H9 (cell line): Measurements from ENCODE around the gene TMEM117. TPM values are rescaled to one million over a fixed set of nuclear protein-coding genes. Genes with fewer than 3 reads are reported as not detected.

Source experiments
- DNase-seq: peaks from one replicate; pipeline ENCODE4 v3.0.0-alpha.2; 2017
- H2AFZ ChIP-seq: one replicate; pipeline ENCODE4 v1.6.1; 2013; ENCODE audit warnings: mild to moderate bottlenecking, low read length, control low read depth, moderate library complexity
- H2AK5ac ChIP-seq: 2 replicates; pipeline ENCODE4 v1.6.1; 2013; ENCODE audit warnings: low read length, control low read depth, mixed read lengths; ENCODE audit not compliant: insufficient read length
- H2BK120ac ChIP-seq: one replicate; pipeline ENCODE4 v1.6.1; 2013; ENCODE audit warnings: low read depth, mild to moderate bottlenecking, low read length, control low read depth, inconsistent platforms; ENCODE audit not compliant: poor library complexity, severe bottlenecking
- H2BK12ac ChIP-seq: 2 replicates; pipeline ENCODE4 v1.6.1; 2013; ENCODE audit warnings: low read length, control low read depth, mixed read lengths, low read depth; ENCODE audit not compliant: insufficient read length
- H2BK15ac ChIP-seq: 2 replicates; pipeline ENCODE4 v1.6.1; 2013; ENCODE audit warnings: low read depth, low read length, control low read depth
- H2BK20ac ChIP-seq: one replicate; pipeline ENCODE4 v1.6.1; 2013; ENCODE audit warnings: low read depth, mild to moderate bottlenecking, low read length, control low read depth, inconsistent platforms; ENCODE audit not compliant: poor library complexity, severe bottlenecking
- H2BK5ac ChIP-seq: 2 replicates; pipeline ENCODE4 v1.6.1; 2013; ENCODE audit warnings: low read length, control low read depth, mixed read lengths; ENCODE audit not compliant: insufficient read length
- H3K14ac ChIP-seq: 2 replicates; pipeline ENCODE4 v1.6.1; 2013; ENCODE audit warnings: low read length, control low read depth; ENCODE audit not compliant: insufficient read depth
- H3K18ac ChIP-seq: 2 replicates; pipeline ENCODE4 v1.6.1; 2013; ENCODE audit warnings: low read depth, mild to moderate bottlenecking, mixed read lengths, low read length, control low read depth; ENCODE audit not compliant: insufficient read length
- H3K23ac ChIP-seq: 2 replicates; pipeline ENCODE4 v1.6.1; 2013; ENCODE audit warnings: low read length, control low read depth, mixed read lengths, low read depth; ENCODE audit not compliant: insufficient read length
- H3K23me2 ChIP-seq: 2 replicates; pipeline ENCODE4 v1.6.1; 2013; ENCODE audit warnings: low read depth, mild to moderate bottlenecking, mixed read lengths, low read length, control low read depth; ENCODE audit not compliant: insufficient read length, poor library complexity, severe bottlenecking
- H3K27ac ChIP-seq: 2 replicates; pipeline ENCODE4 v1.5.1; 2013; ENCODE audit warnings: low read length, control low read depth, mixed read lengths, low read depth; ENCODE audit not compliant: insufficient read length
- H3K27me3 ChIP-seq: 2 replicates; pipeline ENCODE4 v1.6.1; 2013; ENCODE audit warnings: low read length, control low read depth, inconsistent platforms; ENCODE audit not compliant: insufficient read depth
- H3K4ac ChIP-seq: 2 replicates; pipeline ENCODE4 v1.6.1; 2013; ENCODE audit warnings: low read depth, mild to moderate bottlenecking, control low read depth, inconsistent platforms, low read length, moderate library complexity
- H3K4me1 ChIP-seq: 2 replicates; pipeline ENCODE4 v1.6.1; 2013; ENCODE audit warnings: low read length, control low read depth, inconsistent platforms; ENCODE audit not compliant: insufficient read depth
- H3K4me2 ChIP-seq: 2 replicates; pipeline ENCODE4 v1.6.1; 2013; ENCODE audit warnings: low read length, control low read depth, mixed read lengths; ENCODE audit not compliant: insufficient read length, insufficient read depth
- H3K56ac ChIP-seq: 2 replicates; pipeline ENCODE4 v1.6.1; 2013; ENCODE audit warnings: low read depth, mild to moderate bottlenecking, mixed read lengths, low read length, control low read depth; ENCODE audit not compliant: insufficient read length
- H3K79me1 ChIP-seq: 2 replicates; pipeline ENCODE4 v1.6.1; 2013; ENCODE audit warnings: low read depth, mild to moderate bottlenecking, moderate library complexity, low read length, control low read depth, inconsistent platforms; ENCODE audit not compliant: insufficient read depth, poor library complexity, severe bottlenecking
- H3K79me2 ChIP-seq: 2 replicates; pipeline ENCODE4 v1.6.1; 2013; ENCODE audit warnings: low read length, control low read depth, inconsistent platforms; ENCODE audit not compliant: insufficient read depth
- H3K9ac ChIP-seq: 2 replicates; pipeline ENCODE4 v1.6.1; 2013; ENCODE audit warnings: low read length, control low read depth, mixed read lengths; ENCODE audit not compliant: insufficient read length; ENCODE audit errors: extremely low read depth
- H3K9me3 ChIP-seq: one replicate; pipeline ENCODE4 v1.6.1; 2013; ENCODE audit warnings: low read depth, low read length, inconsistent platforms; ENCODE audit not compliant: control insufficient read depth
- H3T11ph ChIP-seq: one replicate; pipeline ENCODE4 v1.6.1; 2013; ENCODE audit warnings: mild to moderate bottlenecking, low read length, control low read depth, inconsistent platforms
- H4K20me1 ChIP-seq: one replicate; pipeline ENCODE4 v1.6.1; 2013; ENCODE audit not compliant: control insufficient read depth, insufficient read length, insufficient read depth
- H4K5ac ChIP-seq: 2 replicates; pipeline ENCODE4 v1.6.1; 2013; ENCODE audit warnings: low read depth, mild to moderate bottlenecking, mixed read lengths, low read length, control low read depth; ENCODE audit not compliant: insufficient read length
- H4K8ac ChIP-seq: replicated peaks from 2 replicates; pipeline ENCODE4 v1.6.1; 2013; ENCODE audit warnings: low read length, control low read depth, mixed read lengths, low read depth; ENCODE audit not compliant: insufficient read length
- H4K91ac ChIP-seq: 2 replicates; pipeline ENCODE4 v1.6.1; 2013; ENCODE audit warnings: low read depth, mild to moderate bottlenecking, moderate library complexity, mixed read lengths, low read length, control low read depth; ENCODE audit not compliant: insufficient read length
- H3K27ac Mint-ChIP-seq, 3 experiments: 2 replicates in 2 of 3; 3 replicates in 1 of 3; pipeline ENCODE4 v1.8.0; 2020 to 2021; ENCODE audit warnings: mixed read lengths in 3 of 3, mild to moderate bottlenecking in 1 of 3, moderate library complexity in 1 of 3
- H3K27me3 Mint-ChIP-seq: 2 replicates; pipeline ENCODE4 v1.8.0; 2021; ENCODE audit warnings: low read depth, mild to moderate bottlenecking, moderate library complexity, mixed read lengths
- H3K36me3 Mint-ChIP-seq, 3 experiments: 2 replicates in 2 of 3; 3 replicates in 1 of 3; pipeline ENCODE4 v1.8.0; 2020 to 2021; ENCODE audit warnings: low read depth in 3 of 3, mixed read lengths in 3 of 3; ENCODE audit not compliant: insufficient read depth in 1 of 3
- H3K4me1 Mint-ChIP-seq, 2 experiments: 2 replicates each; pipeline ENCODE4 v1.8.0; 2020; ENCODE audit warnings: mixed read lengths in 2 of 2
- H3K4me3 Mint-ChIP-seq, 2 experiments: 2 replicates in 1 of 2; 3 replicates in 1 of 2; pipeline ENCODE4 v1.8.0; 2020 to 2021; ENCODE audit warnings: mild to moderate bottlenecking in 2 of 2, mixed read lengths in 2 of 2, moderate library complexity in 1 of 2
- H3K9me3 Mint-ChIP-seq, 2 experiments: 2 replicates in 1 of 2; 3 replicates in 1 of 2; pipeline ENCODE4 v1.8.0; 2020; ENCODE audit warnings: mild to moderate bottlenecking in 2 of 2, mixed read lengths in 2 of 2, moderate library complexity in 1 of 2
- WGBS: extraction: QIAGEN DNeasy Blood & Tissue Kit; methylation state at CpG from one replicate; pipeline ENCODE4 v1.1.7; 2013; ENCODE audit warnings: missing lambda C conversion rate, low lambda C conversion rate, mixed read lengths; ENCODE audit not compliant: insufficient read length; ENCODE audit errors: extremely low coverage; 5-methylcytosine and 5-hydroxymethylcytosine counted together
- total RNA-seq: library from RNA; stranded (reverse); gene quantifications from 2 replicates; pipeline ENCODE4 v1.2.1, GENCODE V29; 2021
- TF ChIP-seq, protein P1 (sequence below): fragments of 200-600 bp; sonication (generic); conservative IDR thresholded peaks from 3 replicates; pipeline ENCODE4 v1.8.0; 2021; ENCODE audit warnings: antibody characterized with exemption, mild to moderate bottlenecking

Gene TMEM117
- total RNA-seq, 1 experiment from 2014 or later = 1.7 TPM

DNA sequence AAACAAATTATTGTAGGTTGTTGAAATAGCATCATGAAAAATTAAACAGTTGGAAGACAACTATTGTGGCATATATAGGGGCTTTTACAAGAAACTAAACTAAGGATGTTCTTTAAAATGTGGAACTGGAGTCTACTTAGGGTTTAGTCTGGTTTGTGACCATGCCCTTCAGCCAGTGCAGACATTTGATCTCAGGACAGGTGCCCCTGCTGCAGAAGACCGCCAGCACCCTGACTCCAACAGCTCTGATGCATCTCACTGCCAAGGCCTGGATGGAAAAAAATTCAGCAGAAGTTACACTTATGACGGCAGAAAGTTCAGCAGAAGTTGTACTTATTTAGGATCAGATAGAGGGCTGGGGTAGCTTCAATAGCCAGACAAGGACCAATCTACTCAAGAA is 51.5 kb downstream of the TMEM117 start:
- no CpG with 5 or more reads among the region's 2 CpGs for WGBS
- Histone ChIP-seq H2BK12ac (no peak overlapping the region), H2AK5ac (no peak overlapping the region), H4K91ac (no peak overlapping the region), H2BK120ac (no peak overlapping the region), H3K18ac (no peak overlapping the region), H4K5ac (no peak overlapping the region), H2BK15ac (no peak overlapping the region), H3K4ac (no peak overlapping the region), H3T11ph (no peak overlapping the region), H3K4me2 (no peak overlapping the region), H2BK5ac (no peak overlapping the region), H3K79me1 (no peaks in the 10 kb centered on the region), H2AFZ (no peak overlapping the region), H3K23me2 (no peaks in the 10 kb centered on the region), H3K14ac (no peak overlapping the region), H3K56ac (no peak overlapping the region), H4K8ac (no peak overlapping the region), H3K79me2 (no peaks in the 10 kb centered on the region), H3K23ac (no peak overlapping the region), H3K4me1 (no peaks in the 10 kb centered on the region), H4K20me1 (no peaks in the 10 kb centered on the region), H3K27me3 (no peaks in the 10 kb centered on the region), H2BK20ac (no peak overlapping the region), H3K27ac (no peak overlapping the region), H3K9me3 (no peaks in the 10 kb centered on the region), H3K9ac (no peak overlapping the region)
- Mint-ChIP-seq H3K4me1 (peaks cover 0 to 5% of the 10 kb centered on the region in 2 experiments; a peak in 2 of 4 replicates), H3K27ac (no peak overlapping the region), H3K9me3 (peaks cover 0 to 4% of the 10 kb centered on the region in 2 experiments; a peak in 2 of 5 replicates), H3K27me3 (no peaks in the 10 kb centered on the region), H3K36me3 (no peaks in the 10 kb centered on the region), H3K4me3 (no peak overlapping the region)
- no peak for DNase-seq
- TF ChIP-seq, protein P1, sequence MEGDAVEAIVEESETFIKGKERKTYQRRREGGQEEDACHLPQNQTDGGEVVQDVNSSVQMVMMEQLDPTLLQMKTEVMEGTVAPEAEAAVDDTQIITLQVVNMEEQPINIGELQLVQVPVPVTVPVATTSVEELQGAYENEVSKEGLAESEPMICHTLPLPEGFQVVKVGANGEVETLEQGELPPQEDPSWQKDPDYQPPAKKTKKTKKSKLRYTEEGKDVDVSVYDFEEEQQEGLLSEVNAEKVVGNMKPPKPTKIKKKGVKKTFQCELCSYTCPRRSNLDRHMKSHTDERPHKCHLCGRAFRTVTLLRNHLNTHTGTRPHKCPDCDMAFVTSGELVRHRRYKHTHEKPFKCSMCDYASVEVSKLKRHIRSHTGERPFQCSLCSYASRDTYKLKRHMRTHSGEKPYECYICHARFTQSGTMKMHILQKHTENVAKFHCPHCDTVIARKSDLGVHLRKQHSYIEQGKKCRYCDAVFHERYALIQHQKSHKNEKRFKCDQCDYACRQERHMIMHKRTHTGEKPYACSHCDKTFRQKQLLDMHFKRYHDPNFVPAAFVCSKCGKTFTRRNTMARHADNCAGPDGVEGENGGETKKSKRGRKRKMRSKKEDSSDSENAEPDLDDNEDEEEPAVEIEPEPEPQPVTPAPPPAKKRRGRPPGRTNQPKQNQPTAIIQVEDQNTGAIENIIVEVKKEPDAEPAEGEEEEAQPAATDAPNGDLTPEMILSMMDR = no peak
